GM21737 (cell line): ENCODE results near the gene PODN.

Experiments
- ATAC-seq: cut with Tn5 transposase; IDR thresholded peaks from one replicate; pipeline ENCODE4 v1.9.1; 2021; ENCODE audit warnings: mild to moderate bottlenecking, moderate library complexity; ENCODE audit not compliant: unreplicated experiment

Gene PODN

DNA sequence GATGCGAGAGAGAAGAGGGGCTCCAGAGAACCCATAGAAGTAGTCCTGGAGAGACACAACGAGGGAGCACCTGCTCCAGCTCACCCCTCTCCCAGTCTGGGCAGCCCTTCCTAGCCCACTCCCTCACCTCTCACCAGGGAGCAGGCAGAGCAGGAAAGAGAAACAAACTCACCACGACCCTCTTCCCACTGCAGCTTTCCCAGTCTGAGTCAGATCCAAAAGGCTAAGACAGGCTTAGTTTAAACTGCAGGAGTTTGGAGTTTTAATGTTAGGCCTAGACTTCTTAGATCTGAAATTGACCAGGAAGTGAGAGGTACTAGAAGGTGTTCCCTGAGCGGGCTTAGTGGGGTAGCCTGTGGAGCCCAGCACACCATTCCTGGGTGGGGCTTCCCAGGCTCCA lies 50.8 kb downstream of the PODN start:
- no peak for ATAC-seq

DNA sequence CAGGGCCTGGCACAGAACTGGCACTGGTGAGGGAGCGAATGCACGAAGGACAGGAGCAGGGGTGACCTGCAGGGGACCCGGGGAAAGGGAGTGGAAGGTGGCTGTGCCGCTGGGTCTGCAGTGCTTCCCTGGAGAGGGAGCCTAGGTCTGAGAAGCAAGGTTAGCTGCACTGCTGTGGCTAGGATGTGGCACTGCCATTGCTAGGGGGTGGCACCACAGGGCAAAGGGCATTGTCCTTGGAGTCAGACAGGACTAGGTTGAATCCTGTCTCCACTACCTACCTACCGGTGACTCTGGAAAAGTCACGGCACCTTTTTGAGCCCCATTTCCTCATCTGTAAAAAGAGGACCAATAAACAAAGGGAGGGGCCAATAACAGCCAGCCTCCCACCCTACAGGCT lies 52.1 kb downstream of the PODN start:
- ATAC-seq: no peak

- no peak for ATAC-seq
Observed at GRCh38 chr1:53114581-53115400, 52.8 kb downstream of the PODN start.

- no peak for ATAC-seq
Observed at GRCh38 chr1:53115403-53116306, 53.6 kb downstream of the PODN start.

DNA sequence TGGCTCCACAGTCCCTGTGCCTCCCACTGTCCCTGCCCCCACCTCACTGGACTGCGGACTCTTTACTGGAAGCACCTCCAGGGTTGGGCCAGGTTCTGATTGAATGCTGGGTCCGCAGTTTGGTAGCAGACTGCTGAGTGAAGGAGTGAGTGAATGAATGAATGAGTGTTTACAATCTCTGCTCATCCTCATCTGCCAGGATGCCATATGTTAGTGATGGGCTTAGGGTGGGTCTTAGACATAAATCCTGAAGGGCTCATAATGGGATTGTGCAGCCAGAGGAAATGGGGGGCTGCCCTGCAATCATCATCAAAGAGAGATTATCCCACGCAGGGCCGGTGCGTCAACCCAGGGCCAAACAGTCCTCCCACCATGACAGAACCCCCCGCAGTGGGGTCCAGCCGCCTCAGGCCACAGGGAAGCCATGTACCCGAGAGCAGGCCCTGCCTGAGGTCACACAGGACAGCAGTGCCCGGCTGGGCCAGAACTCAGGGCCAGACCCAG lies 54.3 kb downstream of the PODN start:
- no peak for ATAC-seq

GRCh38 chr1:53116933-53117600 lies 55.1 kb downstream of the PODN start:
- no peak for ATAC-seq

GRCh38 chr1:53117836-53118235 lies 55.8 kb downstream of the PODN start:
- ATAC-seq: no peak

DNA sequence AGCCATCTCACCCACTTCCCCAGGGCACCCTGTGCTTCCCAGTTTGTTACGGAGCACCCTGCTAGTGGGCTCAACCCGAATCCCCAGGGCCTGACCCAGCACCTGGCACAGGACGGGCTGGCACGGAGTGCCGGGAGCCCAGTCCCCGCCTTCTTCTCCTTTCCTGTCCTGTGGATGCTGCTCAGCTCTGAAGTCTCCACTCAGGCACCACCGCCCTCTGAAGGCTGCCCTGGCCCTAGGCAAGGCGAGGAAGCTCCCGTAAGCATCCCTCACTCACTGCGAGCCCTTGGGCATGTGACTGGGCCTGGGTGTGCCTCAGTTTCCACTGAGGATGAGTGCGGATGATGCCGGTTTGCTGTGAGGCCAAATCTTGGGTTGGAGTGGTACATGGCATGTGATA lies 58.6 kb downstream of the PODN start:
- no peak for ATAC-seq

DNA sequence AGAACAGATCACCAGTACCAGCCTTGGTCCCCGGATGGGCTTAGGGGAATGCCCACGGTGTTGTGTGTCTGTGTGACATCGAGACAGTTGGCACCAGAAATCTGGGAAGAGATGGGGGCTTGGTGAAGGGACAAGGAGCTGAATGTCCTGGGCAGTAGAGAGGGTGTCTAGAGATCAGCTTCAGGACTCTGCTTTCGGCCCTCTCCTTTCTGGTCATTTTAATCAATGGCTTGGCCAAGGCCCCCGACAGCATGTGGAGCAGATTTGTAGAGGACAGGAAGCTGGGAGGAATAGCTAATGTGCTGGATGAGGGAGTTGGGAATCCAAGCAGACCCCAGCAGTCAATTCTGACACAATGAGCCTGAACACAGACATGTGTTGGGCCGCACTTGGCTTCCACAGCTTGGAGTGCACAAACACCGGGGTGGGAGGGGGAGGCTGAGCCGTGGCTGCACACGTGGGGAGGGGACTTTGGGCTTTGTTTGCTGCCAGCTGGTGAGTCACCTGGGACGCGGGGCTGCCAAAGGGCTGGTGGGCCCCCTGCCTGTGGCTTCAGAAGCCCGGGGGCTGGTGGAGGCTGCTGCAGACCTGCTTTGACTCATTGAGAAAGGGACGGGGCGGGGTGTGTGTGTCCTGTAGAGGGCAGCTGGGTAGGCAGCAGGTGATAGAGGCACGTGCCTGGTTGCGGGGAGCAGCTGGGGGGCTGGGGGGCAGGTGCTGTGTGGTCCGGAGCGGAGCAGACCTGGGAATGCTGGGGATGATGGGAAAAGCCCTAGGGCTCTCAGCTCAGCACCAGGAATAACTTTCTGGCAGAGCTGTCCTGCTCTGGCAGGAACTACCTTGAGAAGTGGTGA lies 59.5 kb downstream of the PODN start:
- ATAC-seq: no peak

- ATAC-seq: no peak
Observed at GRCh38 chr1:53122201-53122885, 60.3 kb downstream of the PODN start.

GRCh38 chr1:53122961-53123413 lies 61.0 kb downstream of the PODN start:
- no peak for ATAC-seq

GRCh38 chr1:53123453-53124140 lies 61.6 kb downstream of the PODN start:
- ATAC-seq: no peak

DNA sequence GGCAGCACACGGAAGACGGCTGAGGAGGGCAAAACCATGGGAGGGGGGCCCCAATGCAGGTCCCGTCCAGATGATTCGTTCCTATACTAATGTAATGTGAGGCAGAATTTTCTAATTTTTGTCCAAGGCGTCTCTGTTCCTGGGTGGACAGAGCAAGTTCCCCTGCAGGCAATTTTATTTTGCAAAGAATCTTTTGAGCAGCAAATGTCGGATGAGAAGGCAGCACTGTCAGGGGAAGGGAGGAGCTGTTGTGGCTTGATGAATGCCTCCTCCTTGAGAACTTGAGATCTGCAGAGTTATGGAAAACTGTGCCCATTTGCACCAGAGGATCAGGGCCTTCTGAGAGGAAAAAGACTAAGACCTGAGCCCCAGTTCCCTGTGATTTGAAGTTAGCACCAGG lies 63.1 kb downstream of the PODN start:
- ATAC-seq: no peak

DNA sequence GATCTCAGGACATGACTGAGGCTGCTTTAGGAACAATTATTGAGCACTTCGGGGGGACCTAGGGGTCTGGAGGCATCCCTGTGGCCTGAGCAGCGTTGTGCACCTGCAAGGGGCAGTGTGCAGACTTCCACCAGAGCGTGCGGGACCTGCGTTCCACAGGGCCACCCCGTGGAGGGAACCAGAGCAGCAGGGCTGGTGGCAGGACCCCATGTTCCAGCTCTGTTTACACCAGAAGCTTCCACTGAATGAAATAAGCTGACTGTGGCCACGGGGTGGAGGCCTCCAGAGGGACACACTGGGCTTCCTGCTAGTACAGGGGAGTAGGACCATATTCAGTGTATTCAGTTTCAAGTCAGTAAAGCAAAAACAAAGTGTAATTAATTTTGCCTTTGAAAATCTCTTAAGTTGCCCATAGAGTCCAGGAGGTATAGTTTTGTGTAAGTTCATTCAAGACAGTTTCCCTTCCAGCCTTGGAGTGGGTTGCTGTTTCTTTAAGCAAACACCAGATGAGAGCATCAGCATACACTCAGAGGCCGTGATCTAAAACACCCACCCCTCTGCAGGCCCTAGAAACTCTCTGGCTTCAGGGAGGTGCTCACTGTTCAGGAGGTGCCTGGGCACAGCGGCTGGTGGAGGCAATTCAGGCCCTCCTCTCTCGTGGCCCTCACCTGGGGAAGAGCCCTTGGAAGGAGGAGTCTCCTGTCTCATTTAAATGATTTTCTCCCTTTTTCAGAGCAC lies 63.8 kb downstream of the PODN start:
- no peak for ATAC-seq

GRCh38 chr1:53126495-53126894 lies 64.5 kb downstream of the PODN start:
- no peak for ATAC-seq

DNA sequence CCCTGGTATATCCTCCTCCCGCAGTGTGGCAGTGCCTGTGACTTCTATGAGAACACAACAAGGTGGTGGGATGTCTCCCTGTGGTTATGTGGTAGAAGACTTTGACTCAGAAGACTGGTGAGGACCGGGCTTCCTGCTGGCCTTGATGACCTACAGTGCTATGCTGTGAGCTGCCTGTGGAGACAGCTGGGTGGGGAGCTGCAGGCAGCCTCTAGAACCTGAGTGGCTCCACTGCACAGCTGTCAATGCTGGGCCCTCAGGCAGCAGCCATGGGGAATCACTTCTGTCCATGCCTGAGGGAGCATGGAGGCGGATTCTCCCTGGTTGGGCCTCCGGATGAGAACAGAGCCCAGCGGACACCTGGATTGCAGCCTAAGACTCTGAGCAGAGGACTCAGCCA lies 65.5 kb downstream of the PODN start:
- no peak for ATAC-seq

- ATAC-seq: no peak
Observed at GRCh38 chr1:53128401-53128800, 66.4 kb downstream of the PODN start.

- no peak for ATAC-seq
Observed at GRCh38 chr1:53129891-53130597, 68.0 kb downstream of the PODN start.
